NCI-H187 (cell line): Measurements from ENCODE around the gene TNN.
"Not testable (repeated sequence)": the region's sequence is repeated elsewhere in the genome, so short reads cannot be mapped to it uniquely, and the experiment has no call there.

ENCODE experiments used
- DNase-seq, 2 experiments: peaks; one replicate each; lab custom pipeline; 2025; lab: John Stamatoyannopoulos, UW

The TNN gene

GRCh38 chr1:175070818-175071217, 3.2 kb downstream of the TNN start:
- no peak for DNase-seq

GRCh38 chr1:175071276-175071943, 3.8 kb downstream of the TNN start:
- DNase-seq, result no peak

- no peak for DNase-seq
Observed at GRCh38 chr1:175072099-175072951, 4.7 kb downstream of the TNN start.

- DNase-seq, result no peak
Observed at GRCh38 chr1:175073061-175073460, 5.4 kb downstream of the TNN start.

- DNase-seq, result no peak
Observed at GRCh38 chr1:175073633-175074032, 6.0 kb downstream of the TNN start.

GRCh38 chr1:175075572-175076568, 8.2 kb downstream of the TNN start:
- DNase-seq, result no peak

GRCh38 chr1:175077356-175078030, 9.9 kb downstream of the TNN start:
- DNase-seq, result no peak

GRCh38 chr1:175078629-175079028, 11.0 kb downstream of the TNN start:
- no peak for DNase-seq

- DNase-seq, result no peak
Observed at GRCh38 chr1:175079338-175079737, 11.7 kb downstream of the TNN start.

GRCh38 chr1:175080030-175080429, 12.4 kb downstream of the TNN start:
- DNase-seq, result no peak

GRCh38 chr1:175081983-175082382, 14.3 kb downstream of the TNN start:
- no peak for DNase-seq

GRCh38 chr1:175088525-175088951, 20.9 kb downstream of the TNN start:
- DNase-seq, result no peak

- DNase-seq, result no peak
Observed at GRCh38 chr1:175089136-175089718, 21.6 kb downstream of the TNN start.

- no peak for DNase-seq
Observed at GRCh38 chr1:175090780-175091179, 23.1 kb downstream of the TNN start.

- no peak for DNase-seq
Observed at GRCh38 chr1:175094626-175095025, 27.0 kb downstream of the TNN start.

GRCh38 chr1:175095069-175095468, 27.4 kb downstream of the TNN start:
- no peak for DNase-seq

GRCh38 chr1:175095978-175096607, 28.5 kb downstream of the TNN start:
- no peak for DNase-seq

GRCh38 chr1:175097361-175097760, 29.7 kb downstream of the TNN start:
- DNase-seq, result no peak

GRCh38 chr1:175099916-175100315, 32.3 kb downstream of the TNN start:
- DNase-seq, result no peak

GRCh38 chr1:175102166-175102565, 34.5 kb downstream of the TNN start:
- DNase-seq, result not testable (repeated sequence)

- not testable (repeated sequence) for DNase-seq
Observed at GRCh38 chr1:175106536-175106935, 38.9 kb downstream of the TNN start.
